Measurements from ENCODE around the gene EPHB1. TPM values are rescaled to one million over a fixed set of nuclear protein-coding genes. Genes with fewer than 3 reads are reported as not detected.

Gene EPHB1
- total RNA-seq, 4 donors from 2014 or later = 0.08 to 1.1 (median 0.72) TPM

- Histone ChIP-seq H3K4me3 (no peak overlapping the region), H3K9me3 (no peaks in the 10 kb centered on the region), H3K36me3 (no peaks in the 10 kb centered on the region), H3K27ac (no peak overlapping the region), H3K4me1 (peaks cover 0 to 8% (median 0%) of the 10 kb centered on the region in 3 donors), H3K27me3 (no peaks in the 10 kb centered on the region)
- WGBS, 2 donors = 62 to 66% methylated on average over 2 of the region's 2 CpGs
- intact Hi-C loops (cut with DNase I) = no loop called here
- no peak for TF ChIP-seq POLR2A (IDR thresholded peaks at IDR 0.05)
- TF ChIP-seq, protein P1, sequence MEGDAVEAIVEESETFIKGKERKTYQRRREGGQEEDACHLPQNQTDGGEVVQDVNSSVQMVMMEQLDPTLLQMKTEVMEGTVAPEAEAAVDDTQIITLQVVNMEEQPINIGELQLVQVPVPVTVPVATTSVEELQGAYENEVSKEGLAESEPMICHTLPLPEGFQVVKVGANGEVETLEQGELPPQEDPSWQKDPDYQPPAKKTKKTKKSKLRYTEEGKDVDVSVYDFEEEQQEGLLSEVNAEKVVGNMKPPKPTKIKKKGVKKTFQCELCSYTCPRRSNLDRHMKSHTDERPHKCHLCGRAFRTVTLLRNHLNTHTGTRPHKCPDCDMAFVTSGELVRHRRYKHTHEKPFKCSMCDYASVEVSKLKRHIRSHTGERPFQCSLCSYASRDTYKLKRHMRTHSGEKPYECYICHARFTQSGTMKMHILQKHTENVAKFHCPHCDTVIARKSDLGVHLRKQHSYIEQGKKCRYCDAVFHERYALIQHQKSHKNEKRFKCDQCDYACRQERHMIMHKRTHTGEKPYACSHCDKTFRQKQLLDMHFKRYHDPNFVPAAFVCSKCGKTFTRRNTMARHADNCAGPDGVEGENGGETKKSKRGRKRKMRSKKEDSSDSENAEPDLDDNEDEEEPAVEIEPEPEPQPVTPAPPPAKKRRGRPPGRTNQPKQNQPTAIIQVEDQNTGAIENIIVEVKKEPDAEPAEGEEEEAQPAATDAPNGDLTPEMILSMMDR (IDR thresholded peaks at IDR 0.05) = no peak
- no peak for DNase-seq
Measured at GRCh38 chr3:134972836-134973455, 177.9 kb downstream of the EPHB1 start.

DNA sequence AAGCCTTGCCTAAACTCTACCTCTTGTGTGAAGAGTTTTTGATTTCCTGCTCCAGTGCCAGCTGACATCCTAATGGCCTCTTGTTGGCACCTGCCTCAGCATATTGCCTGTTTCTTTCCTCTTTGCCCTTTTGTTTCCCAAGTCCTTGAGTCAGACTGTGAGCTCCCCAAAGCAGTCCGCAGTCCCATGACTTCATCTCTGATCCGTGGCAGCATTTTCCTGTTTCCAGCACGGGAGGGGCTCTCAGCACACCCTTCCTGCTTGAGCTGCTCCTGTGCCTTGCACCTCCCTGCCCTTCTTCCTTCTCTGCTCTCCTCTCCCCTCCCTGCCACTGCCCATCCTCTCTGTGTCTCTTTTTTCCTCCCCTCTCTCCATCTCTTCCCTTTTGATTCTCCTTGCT, 179.6 kb downstream of the EPHB1 start:
- no peaks in the 10 kb centered on the region for H3K36me3 ChIP-seq
- H3K9me3 ChIP-seq = no peaks in the 10 kb centered on the region
- no peak overlapping the region for H3K4me3 ChIP-seq
- H3K27me3 ChIP-seq = no peaks in the 10 kb centered on the region
- DNase-seq = no peak
- H3K27ac ChIP-seq = no peak overlapping the region
- 16 to 35% methylated on average over 3 of the region's 3 CpGs for WGBS, 2 donors
- no peak for TF ChIP-seq POLR2A (IDR thresholded peaks at IDR 0.05)
- TF ChIP-seq, protein P1 (IDR thresholded peaks at IDR 0.05) = no peak
- intact Hi-C loops (cut with DNase I) = no loop called here
- H3K4me1 ChIP-seq = peaks cover 0 to 8% (median 0%) of the 10 kb centered on the region in 3 donors

GRCh38 chr3:134976948-134977347, 181.9 kb downstream of the EPHB1 start:
- DNase-seq = no peak
- TF ChIP-seq POLR2A (IDR thresholded peaks at IDR 0.05) = no peak
- TF ChIP-seq, protein P1 (IDR thresholded peaks at IDR 0.05) = no peak
- WGBS, 2 donors = 88 to 100% methylated on average over 3 of the region's 3 CpGs

DNA sequence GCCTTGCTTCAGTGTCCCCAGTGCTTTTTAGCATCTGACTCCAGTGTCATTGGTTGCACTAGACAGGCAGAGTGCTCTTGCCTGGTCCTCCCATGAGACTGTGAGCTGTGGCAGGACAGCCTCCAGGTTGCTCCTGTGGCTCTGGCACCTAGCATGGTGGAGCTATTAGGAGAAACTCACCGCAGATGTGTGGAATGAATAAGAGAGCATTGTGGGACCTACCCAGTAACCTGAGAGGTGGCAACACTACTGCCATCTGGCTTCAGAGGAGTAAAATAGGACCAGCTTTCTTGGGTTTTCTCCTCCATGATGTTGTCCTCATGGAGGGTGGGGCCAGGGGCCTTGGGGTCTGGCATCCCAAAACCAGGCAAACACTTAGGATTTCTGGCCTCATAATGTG, 183.6 kb downstream of the EPHB1 start:
- H3K9me3 ChIP-seq = no peaks in the 10 kb centered on the region
- H3K27me3 ChIP-seq = no peaks in the 10 kb centered on the region
- intact Hi-C loops (cut with DNase I) = no loop called here
- DNase-seq = no peak
- TF ChIP-seq, protein P1 (IDR thresholded peaks at IDR 0.05) = no peak
- TF ChIP-seq POLR2A (IDR thresholded peaks at IDR 0.05) = no peak
- no peak overlapping the region for H3K27ac ChIP-seq
- WGBS, 2 donors = no CpG with 5 or more reads among the region's 1 CpG
- no peaks in the 10 kb centered on the region for H3K36me3 ChIP-seq
- H3K4me1 ChIP-seq = peaks cover 0 to 8% (median 0%) of the 10 kb centered on the region in 3 donors
- H3K4me3 ChIP-seq = no peak overlapping the region

More at GRCh38 chr3:134976948-134977347, 181.9 kb downstream of the EPHB1 start:
- Histone ChIP-seq H3K4me3 (no peak overlapping the region), H3K9me3 (no peaks in the 10 kb centered on the region), H3K27me3 (no peaks in the 10 kb centered on the region), H3K36me3 (no peaks in the 10 kb centered on the region), H3K4me1 (peaks cover 0 to 8% (median 0%) of the 10 kb centered on the region in 3 donors), H3K27ac (no peak overlapping the region)
- intact Hi-C loops (cut with DNase I) = no loop called here

DNA sequence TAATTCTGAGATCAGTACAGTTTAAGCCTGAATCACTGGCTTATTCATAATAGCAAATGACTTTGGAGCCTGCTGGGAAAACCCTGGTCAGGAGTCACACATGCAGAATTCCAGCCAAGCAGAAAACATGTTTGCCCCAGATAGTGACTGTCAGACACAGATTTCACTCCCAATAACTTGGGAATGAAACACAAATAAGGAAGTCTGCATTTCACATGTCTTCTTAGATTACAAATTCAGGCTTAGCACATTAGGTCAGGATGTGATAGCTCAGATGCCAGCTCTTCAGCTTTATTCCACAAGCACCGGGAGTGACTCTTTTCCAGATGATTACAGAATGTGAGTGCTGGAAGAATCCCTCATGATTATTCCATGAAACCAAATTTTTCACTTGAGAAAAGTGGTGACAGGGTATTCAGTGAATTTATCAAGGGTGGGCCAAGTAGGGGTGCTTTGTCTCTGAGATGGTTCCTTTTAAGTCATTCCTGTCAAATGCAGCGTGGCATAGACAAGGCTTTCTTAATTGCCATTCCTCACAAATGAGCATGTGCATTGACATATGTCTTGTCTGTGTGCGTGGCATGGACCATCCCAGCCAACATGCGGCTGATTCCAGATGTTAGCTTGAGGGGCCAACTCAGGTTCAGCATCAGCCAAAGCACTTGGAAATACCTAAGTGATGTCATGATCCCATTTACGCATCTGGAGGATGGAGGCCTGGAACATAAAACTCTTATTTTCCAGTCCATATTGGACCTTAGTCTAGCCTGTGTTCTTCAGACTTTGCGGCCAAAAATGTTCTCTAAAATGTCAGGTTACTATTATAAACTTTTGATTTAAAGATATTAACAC, 191.0 kb downstream of the EPHB1 start:
- intact Hi-C loops (cut with DNase I) = no loop called here
- no peaks in the 10 kb centered on the region for H3K27me3 ChIP-seq
- no peaks in the 10 kb centered on the region for H3K9me3 ChIP-seq
- WGBS, 2 donors = 62 to 68% methylated on average over 4 to 6 of the region's 6 CpGs
- DNase-seq = no peak
- H3K36me3 ChIP-seq = no peaks in the 10 kb centered on the region
- H3K4me3 ChIP-seq = no peak overlapping the region
- no peak overlapping the region for H3K27ac ChIP-seq
- no peaks in the 10 kb centered on the region for H3K4me1 ChIP-seq
- TF ChIP-seq, protein P1 (IDR thresholded peaks at IDR 0.05) = no peak
- TF ChIP-seq POLR2A (IDR thresholded peaks at IDR 0.05) = no peak

Measured in esophagus squamous epithelium (tissue), 5 donors.